IPS-18c (cell line): ENCODE measurements around the gene CABCOCO1.
"Not testable (repeated sequence)": the region's sequence is repeated elsewhere in the genome, so short reads cannot be mapped to it uniquely, and the experiment has no call there.

Source experiments
- H3K4me3 ChIP-seq: 2 replicates; pipeline ENCODE4 v1.7.0; 2013; ENCODE audit warnings: low read depth, mild to moderate bottlenecking, low read length, moderate library complexity; ENCODE audit not compliant: insufficient read depth
- H3K9me3 ChIP-seq: one replicate; pipeline ENCODE4 v1.6.1; 2013; ENCODE audit warnings: mild to moderate bottlenecking, low read length, moderate library complexity; ENCODE audit not compliant: control insufficient read depth, insufficient read depth

Gene CABCOCO1

GRCh38 chr10:61735882-61736281, 73.2 kb downstream of the CABCOCO1 start:
- Histone ChIP-seq H3K4me3 (no peak overlapping the region), H3K9me3 (peaks cover 3% of the 10 kb centered on the region)

GRCh38 chr10:61737455-61737854, 74.7 kb downstream of the CABCOCO1 start:
- H3K4me3 ChIP-seq, H3K9me3 ChIP-seq: not testable (repeated sequence)

- no peak overlapping the region for H3K4me3 ChIP-seq
- no peaks in the 10 kb centered on the region for H3K9me3 ChIP-seq
These were observed 80.1 kb downstream of the CABCOCO1 start for GRCh38 chr10:61742812-61743211.

- Histone ChIP-seq H3K4me3 (no peak overlapping the region), H3K9me3 (no peaks in the 10 kb centered on the region)
These were observed 81.7 kb downstream of the CABCOCO1 start for GRCh38 chr10:61744469-61744868.

- H3K9me3 ChIP-seq, result no peaks in the 10 kb centered on the region
These were observed 83.6 kb downstream of the CABCOCO1 start for GRCh38 chr10:61746377-61746776.

GRCh38 chr10:61747307-61747706, 84.6 kb downstream of the CABCOCO1 start:
- Histone ChIP-seq H3K4me3 (no peak overlapping the region), H3K9me3 (no peaks in the 10 kb centered on the region)

More at GRCh38 chr10:61746377-61746776, 83.6 kb downstream of the CABCOCO1 start:
- H3K4me3 ChIP-seq, result no peak overlapping the region

GRCh38 chr10:61749291-61749690, 86.6 kb downstream of the CABCOCO1 start:
- H3K9me3 ChIP-seq, result no peaks in the 10 kb centered on the region
- no peak overlapping the region for H3K4me3 ChIP-seq

GRCh38 chr10:61750943-61751471, 88.3 kb downstream of the CABCOCO1 start:
- no peaks in the 10 kb centered on the region for H3K9me3 ChIP-seq
- no peak overlapping the region for H3K4me3 ChIP-seq

GRCh38 chr10:61751599-61751998, 88.9 kb downstream of the CABCOCO1 start:
- Histone ChIP-seq H3K4me3 (no peak overlapping the region), H3K9me3 (no peaks in the 10 kb centered on the region)

GRCh38 chr10:61752111-61753011, 89.6 kb downstream of the CABCOCO1 start:
- H3K4me3 ChIP-seq, result no peak overlapping the region
- no peaks in the 10 kb centered on the region for H3K9me3 ChIP-seq

GRCh38 chr10:61753453-61753852, 90.7 kb downstream of the CABCOCO1 start:
- no peaks in the 10 kb centered on the region for H3K9me3 ChIP-seq
- H3K4me3 ChIP-seq, result no peak overlapping the region

- Histone ChIP-seq H3K4me3 (no peak overlapping the region), H3K9me3 (no peaks in the 10 kb centered on the region)
These were observed 92.1 kb downstream of the CABCOCO1 start for GRCh38 chr10:61754587-61755550.

- Histone ChIP-seq H3K4me3 (no peak overlapping the region), H3K9me3 (no peaks in the 10 kb centered on the region)
These were observed 94.3 kb downstream of the CABCOCO1 start for GRCh38 chr10:61757001-61757400.

GRCh38 chr10:61757525-61758397, 95.0 kb downstream of the CABCOCO1 start:
- Histone ChIP-seq H3K4me3 (no peak overlapping the region), H3K9me3 (no peaks in the 10 kb centered on the region)

- Histone ChIP-seq H3K9me3 (no peaks in the 10 kb centered on the region), H3K4me3 (no peak overlapping the region)
These were observed 95.7 kb downstream of the CABCOCO1 start for GRCh38 chr10:61758433-61758832.

- H3K4me3 ChIP-seq, result no peak overlapping the region
These were observed 97.0 kb downstream of the CABCOCO1 start for GRCh38 chr10:61759751-61760150.

More at GRCh38 chr10:61759751-61760150, 97.0 kb downstream of the CABCOCO1 start:
- H3K9me3 ChIP-seq, result no peaks in the 10 kb centered on the region
